HG03558 (cell line): ENCODE measurements around the gene OTUB2.

Source experiments
- ATAC-seq: cut with Tn5 transposase; IDR thresholded peaks from one replicate; pipeline ENCODE4 v1.9.1; 2021; ENCODE audit warnings: moderate number of reproducible peaks; ENCODE audit not compliant: unreplicated experiment; ENCODE audit errors: extremely low read depth

OTUB2 gene

DNA sequence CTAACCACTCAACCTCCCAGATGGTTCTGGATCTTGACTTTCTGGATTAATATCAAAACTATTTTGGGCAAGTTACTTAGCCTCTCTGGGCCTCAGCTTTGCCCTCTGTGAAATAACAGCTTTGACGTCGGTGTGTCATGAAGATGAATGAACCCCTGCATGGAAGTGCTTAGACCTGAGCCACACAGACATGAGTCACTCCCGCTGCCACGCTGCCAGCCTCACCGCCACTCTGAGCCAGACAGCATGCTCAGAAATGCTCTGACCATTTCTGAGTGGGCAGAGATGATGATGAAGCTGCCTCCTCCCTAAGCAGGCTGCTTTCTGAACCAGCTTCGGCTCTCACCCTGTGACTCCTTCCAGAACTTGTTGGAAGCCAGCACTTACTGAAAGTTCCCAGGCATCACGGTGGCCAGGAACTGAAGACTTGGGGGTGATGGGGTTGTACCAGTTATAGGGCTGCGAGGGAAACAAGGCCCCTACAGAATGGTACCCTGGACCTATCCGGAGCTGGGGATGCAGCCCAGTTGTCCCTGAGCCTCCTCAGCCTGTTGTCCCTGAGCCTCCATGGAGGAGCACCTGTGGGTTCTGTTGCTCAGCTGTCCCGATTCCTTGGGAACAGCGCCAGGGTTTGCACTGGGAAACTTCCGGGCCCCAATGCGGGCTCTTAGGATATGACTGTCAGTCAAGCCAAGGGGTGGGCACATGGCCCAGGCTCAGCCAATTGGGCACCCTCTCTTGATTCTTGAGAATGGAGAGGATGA lies 31.0 kb upstream of the OTUB2 start:
- ATAC-seq: no peak

DNA sequence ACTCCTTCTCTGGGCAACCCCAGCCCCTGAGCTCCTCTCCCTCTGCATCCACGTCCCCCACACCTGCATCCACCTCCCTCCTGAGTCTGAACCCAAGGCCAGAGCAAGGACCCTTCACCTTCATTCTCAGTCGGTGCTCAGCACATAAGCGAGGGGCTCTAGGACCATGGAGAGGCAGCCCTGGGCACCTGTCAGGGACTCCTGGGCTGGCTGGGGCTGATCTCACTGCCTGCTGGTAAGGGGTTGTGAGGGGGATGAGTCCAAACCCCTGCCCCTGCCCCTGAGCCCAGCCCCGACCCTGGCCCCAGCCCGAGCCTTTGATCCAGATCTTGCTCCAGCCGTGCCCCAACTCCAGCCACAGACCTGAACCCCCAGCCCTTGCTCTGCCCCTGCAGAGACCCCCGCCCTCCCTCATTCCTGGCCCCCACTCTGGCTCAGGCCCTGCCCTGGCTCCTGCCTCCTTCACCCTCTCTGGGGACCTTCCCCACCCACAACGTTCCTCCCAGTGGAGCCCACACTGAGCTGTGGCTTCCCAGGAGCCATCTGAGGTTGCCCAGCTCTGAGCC lies 29.9 kb upstream of the OTUB2 start:
- ATAC-seq: no peak

DNA sequence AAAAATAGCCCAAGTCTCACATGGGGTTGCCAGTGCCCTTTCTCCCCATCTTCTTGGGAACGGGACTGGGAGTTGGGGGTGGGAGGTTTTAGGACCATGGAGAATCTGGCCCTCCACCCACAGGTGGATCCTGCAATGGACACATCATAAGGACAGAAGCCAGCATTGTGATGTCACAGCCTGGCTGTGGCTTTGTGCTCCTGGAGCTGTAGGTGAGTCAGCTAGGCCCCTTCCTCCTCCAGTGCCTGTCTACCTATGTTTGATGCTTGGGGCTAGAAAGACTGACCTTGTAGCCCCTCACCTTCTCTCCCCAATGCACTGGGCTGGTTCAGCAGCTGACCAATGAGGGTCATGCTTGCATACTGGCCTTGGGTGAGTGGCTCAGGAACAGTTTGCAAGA lies 29.1 kb upstream of the OTUB2 start, which contains the start of gene CCDC197:
Gene CCDC197, plus strand, starts transcription at position 220 of the 400 bp plus-strand sequence. CDS start 831 bp downstream, outside the sequence.
- no peak for ATAC-seq

DNA sequence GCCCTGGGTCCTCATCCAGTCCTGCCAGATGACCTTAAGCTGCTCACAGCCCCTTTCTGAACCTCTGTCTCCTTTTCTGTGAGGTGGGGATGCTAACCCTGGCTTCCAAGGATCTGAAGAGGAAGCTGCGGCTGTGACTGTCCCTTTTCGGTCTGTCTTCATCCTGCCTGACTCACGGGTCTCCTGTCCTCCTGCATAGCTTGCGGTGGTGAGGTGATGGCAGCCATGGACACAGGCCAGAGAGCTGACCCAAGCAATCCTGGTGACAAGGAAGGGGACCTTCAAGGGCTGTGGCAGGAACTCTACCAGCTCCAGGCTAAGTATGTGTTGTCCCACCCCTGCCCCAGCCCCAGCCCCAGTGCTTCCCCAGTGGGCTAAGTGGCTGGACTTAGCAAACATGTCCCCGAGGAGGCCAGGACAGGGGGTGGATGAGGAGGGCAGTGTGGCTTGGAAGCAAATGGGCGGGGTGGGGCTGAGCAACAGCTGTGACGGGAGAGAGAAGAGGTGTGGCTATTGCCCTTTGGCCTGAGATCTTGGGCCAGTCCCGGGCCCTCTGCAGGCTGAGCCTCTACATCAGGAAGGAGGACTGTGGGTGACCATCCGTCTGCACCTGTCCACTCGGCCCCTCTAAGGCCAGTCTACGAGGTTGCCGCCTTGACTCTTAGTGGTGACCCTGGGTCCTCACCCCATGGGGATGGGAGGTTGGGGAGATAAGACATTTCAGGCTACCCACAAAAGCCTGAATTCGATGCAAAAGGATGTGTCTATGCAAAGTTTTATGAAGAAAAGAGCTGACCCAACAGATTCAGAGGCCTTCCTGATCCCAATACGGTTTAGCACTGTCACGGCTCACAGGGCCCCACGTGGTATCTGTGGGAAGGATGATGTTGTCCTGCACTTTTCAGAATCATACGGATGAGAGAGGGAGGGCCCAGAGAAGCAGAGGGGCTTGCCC lies 27.9 kb upstream of the OTUB2 start:
- ATAC-seq: no peak

DNA sequence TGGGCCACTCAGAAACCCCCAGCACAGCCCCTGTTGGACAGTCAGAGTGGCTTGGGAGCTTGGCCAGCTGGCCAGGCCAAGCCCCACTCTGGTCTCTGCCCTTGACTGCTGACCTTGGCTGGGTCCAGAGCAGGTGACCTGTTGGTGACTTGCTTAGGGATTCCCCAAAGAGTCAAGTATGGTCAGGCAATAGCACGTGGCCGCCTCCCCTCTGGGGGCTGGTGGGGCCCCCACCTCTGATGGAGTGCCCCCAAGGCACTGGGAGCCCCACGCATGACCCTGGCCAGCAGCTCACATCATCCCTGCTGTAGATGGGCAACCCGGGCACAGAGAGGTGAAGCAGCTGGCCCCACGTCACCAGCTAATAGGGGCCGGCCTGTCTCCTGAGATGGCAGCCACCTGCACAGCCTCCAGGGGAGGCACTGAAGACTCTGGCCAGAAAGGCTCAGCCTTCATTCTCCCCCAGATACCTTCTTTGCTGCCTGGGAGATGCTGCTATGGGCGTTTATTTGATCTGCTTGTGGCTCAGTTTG lies 27.2 kb upstream of the OTUB2 start:
- no peak for ATAC-seq

DNA sequence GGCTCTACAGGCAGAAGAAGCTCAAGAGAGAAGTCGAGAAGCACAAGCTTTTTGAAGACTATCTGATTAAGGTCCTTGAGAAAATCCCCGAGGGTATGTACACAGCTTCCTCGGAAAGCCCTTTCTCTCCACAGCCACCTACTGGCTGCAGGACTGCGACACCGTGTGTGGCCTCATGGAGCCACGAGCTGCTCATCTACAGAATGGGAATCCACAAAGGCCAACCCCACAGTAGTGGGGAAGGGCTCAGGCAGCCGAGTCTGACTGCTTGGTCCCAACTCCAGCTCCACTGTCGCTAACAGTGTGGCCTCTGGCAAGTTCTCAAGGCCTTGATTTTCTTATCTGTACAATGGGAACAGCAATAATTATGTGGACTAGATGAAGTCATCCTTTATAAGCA lies 26.6 kb upstream of the OTUB2 start:
- no peak for ATAC-seq

DNA sequence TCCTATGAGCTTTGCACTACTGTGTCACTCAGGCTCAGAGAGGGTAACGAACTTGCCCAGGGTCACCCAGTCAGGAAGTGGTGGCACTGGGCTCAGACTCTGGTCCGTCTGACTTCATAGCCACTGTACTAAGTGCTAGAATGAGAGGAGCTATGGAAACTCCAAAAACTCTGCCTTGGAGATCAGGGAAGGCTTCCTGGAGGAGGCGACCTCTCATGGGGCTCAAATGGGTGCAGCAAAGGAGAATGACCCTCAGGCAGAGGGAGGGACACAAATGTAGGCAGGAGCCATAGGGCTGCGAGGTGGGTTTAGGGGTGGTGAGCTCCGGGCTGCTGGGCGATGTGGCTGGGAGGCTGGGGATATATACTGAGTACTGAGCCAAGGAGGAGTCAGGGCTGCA lies 25.9 kb upstream of the OTUB2 start:
- no peak for ATAC-seq

DNA sequence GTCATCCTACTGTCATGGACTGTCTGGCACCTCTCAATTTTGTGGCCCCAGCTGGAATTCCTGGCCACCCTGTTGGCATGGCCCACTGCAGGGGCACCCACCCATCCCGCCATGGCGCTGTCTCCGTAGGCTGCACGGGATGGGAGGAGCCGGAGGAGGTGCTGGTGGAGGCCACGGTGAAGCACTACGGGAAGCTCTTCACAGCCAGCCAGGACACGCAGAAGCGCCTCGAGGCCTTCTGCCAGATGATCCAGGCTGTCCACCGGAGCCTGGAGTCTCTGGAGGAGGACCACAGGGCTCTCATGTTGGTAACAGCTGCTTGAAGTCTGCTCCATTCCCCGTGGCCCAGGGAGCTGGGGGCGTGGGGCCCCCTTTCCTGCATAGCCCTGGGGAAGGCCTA lies 25.1 kb upstream of the OTUB2 start:
- no peak for ATAC-seq

DNA sequence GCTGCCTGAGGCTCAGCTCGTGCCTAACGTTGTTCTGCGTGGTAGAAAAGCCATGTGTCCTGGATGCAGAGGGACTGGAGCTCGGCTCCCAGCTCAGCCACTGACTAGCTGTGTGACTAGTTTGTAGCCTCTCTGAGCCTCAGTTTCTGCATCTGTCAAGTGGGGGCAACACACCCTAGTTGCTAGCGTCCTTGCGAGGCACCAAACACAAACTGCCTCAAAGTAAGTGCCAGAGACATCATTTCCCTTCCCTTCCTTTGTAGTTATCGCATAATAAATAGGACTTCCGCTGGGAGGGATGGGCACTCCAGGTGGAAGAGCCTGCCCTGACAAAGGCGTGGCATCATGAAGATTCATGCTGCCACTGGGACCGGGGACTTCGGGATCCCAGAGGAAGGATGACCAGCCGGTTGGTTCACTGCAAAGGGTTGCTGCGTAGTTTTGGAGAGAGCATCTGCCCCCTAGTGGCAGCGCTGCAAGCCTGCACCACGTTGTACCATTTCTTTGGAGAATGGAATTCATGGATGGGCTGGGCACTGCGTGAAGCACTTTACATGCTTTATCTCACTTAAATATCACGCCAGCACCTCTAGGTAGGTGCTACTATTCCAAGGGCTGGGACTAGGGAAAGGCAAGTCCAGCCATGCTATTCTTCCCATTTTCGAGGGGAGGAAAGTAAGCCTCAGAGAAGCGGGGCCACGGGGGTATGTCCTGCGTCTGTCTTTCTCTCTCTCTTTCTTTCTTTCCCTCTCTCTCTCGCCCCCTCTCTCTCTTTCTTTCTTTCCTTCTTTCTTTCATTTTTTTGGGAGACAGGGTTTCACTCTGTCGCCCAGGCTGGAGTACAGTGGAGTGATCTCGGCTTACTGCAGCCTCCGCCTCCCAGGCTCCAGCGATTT lies 24.4 kb upstream of the OTUB2 start:
- ATAC-seq: no peak

DNA sequence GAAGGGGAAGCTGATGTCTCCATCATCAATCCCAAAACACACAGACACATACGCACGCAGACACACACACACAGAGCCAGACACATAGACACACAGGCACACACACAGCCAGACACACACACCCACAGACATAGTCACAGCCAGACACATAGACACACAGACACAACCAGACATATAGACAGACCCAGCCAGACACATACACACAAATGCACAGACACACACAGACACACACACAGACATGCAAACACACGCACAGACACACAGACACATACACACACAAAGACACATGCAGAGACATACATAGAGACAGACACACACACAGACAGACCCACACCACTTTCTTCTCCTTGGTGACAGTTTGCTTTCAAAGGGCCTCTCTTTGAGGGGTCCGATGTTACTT lies 22.7 kb upstream of the OTUB2 start:
- no peak for ATAC-seq

DNA sequence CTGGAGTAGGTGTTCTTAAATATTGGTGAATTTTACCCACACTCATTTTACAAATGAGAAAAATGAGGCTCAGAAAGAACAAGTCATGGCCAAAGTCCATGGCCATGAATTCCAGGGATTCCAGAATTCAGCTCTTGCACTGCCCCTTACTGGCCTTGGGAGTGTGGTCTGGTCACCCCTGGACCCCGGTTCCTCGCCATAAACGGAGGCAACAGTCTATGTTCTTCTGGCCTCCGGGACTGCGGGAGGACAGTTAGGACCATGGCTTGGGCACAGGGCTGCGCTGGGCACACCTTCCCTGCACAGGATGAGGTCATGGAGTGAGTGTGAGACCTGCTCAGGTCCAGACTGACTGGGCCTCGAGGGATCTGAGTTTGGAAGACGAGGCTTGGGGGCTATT lies 22.1 kb upstream of the OTUB2 start:
- ATAC-seq: no peak

DNA sequence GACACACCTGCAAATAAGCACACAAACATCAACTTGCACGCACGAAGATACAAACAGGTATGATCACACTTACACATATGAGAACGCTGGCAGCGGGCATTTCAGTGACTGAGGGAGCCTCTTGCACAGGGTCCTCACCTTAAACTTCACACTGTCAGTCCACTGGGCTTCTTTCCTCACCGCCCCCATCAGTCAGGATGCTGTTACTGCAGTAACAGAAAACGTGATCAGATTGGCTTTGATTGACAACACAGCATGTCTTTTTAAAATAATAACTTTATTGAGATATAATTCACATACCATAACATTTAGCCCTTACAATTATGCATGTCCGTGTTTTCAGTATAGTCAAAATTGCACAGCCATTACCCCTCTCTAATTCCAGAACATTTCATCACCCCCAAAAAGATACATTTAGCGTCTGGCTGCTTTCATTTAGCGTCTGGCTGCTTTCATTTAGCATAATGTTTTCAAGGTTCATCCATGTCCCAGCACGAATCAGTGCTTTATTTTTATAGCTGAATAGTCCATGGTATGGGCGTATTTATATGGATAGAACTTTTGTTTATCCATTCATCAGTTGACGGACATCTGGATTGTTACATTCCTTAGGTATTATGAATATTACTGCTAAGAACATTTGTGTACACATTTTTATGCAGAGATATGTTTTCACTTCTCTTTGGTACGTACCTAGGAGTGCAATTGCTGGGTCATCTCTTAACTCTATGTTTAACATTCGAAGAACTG lies 20.6 kb upstream of the OTUB2 start:
- ATAC-seq: no peak

DNA sequence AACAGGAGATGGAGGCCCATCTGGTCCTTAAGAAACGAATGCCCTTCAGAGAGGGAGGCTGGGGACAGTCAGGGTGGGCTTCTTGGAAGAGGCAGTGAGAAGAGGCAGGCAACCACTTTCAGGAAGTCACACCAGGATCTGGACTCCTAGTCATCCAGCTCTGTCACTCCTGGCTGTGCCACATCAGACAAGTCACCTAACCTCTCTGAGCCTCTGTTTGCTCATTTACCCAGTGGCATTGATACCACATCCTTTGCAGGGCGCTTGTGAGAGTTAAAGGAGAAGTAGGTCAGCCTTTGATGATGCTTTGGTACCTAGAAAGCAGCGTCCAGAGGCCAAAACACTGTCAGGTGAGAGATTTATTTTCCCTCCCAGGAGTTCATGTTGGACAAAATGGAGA lies 17.9 kb upstream of the OTUB2 start:
- ATAC-seq: no peak

DNA sequence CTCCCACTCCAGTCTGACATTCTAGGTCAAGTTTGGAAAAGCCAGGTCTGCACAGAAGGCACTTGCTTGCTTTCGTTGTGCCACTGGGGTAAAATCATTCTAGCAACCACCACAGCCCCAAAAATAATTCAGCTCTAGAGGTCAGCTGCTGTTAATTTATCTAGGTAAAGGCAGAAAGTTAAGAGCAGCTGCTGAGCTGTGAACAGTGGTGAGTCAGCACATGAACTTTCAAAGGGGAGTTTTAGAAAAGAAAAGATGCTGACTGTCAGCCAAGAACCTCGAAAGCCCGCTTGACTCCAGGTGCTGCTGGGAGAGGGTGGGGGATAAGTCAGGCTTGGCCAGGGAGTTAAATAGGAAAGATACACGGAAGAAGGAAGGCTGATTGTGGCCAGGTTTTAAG lies 16.4 kb upstream of the OTUB2 start:
- ATAC-seq: no peak

DNA sequence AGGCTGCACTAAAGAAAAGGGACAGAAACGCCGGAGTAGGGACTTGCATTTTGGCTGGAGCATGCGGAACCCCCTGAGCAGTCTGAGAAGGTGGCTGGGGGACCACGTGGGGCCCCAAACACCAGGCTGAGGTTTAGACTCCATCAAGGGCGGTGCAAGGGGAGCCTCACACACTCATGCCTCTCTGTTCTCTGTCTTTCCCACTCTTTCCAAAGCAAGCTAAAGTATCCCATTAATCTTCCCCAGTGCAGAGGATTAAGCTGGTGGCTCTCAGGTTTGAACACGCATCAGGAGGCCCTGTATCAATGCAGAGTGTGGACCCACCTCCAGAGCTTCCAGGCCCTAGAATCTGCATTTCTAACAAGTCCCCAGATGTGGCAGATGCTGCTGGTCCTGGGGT lies 15.5 kb upstream of the OTUB2 start:
- no peak for ATAC-seq

DNA sequence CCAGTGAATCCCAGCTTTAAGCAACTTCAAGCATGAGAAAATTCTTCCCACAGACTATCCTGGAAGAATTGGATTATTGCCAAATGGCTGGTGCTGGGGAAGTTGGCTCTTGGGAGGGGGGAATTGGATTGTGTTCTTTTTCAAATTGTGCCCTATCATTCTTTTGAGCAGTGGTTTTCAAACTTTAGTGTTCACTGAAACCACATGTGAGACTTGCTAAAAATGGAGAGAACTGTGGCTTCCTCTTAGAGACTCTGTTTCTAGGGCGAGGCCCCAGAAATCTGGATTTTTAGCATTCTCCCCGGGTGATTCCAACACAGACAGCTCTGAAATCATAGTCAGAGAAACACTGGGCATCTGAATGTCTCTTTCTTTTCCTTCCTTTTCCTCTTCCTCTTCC lies 14.3 kb upstream of the OTUB2 start:
- no peak for ATAC-seq

DNA sequence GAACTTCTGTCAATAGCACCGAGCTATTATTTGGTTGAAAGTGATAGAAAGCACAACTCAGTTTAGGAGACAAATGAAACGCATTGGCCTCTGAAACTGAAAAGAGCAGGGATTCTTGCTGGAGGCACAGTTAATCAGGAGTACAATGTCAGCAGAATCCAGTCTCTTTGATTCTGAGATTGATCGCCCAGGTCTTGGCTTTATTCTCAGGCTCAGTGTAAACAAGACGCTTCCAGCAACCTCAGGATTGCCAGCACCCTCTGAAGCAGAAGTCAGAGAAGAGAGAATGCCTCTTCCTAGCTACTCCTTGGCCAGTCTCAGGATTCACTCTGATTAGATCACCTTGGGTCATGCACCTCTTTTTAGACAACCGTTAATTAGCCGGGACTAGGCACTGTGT lies 11.8 kb upstream of the OTUB2 start:
- no peak for ATAC-seq

DNA sequence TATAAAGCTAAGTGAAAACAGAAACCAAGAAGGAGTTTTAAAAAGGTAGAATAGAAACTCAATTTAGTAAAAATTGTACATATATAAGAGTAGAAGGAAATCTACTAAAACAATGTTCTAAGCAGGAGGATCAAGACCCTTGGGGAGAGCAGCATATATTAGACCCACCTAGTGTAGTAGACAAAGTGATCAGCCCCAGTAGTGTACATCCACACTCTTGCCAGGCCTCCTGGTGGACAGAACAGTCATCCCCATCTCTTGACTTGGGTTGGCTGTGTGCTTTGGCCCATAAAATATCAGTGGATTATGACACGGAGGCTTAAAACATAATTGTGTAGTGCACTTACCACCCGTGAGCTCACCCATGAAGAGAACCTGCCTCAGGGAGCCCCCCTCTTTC lies 10.9 kb upstream of the OTUB2 start:
- ATAC-seq: no peak

DNA sequence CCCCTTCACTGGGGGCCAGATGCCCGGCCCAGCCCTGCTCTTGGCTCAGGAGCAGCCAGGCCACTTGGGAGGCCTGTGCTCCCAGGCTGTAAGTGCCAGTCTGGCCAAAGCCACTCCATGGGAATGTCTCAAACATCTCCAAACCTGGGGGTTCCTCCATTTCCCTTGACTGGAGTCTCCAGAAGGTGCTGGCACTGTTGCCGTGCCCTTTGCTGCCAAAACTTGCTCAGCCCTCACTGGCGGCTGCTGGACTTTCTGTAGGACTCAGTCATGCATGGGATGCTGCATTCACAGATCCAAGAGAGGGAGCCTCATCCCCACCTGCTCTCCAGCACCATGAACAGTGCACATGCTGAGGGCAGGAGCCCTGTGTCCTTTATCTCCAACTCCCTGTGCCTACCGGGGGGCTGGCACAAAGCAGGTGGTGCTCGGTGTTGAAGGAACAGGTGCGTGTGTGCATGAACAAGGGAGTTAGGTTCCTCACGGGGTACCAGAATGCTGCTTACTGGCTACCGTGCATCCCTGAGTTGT lies 9.6 kb upstream of the OTUB2 start:
- no peak for ATAC-seq
